ENCODE results near the gene E2F1. TPM values are rescaled to one million over a fixed set of nuclear protein-coding genes. Genes with fewer than 3 reads are reported as not detected.
A peak's percentile ranks its signal among the peaks of the same experiment; 100 is the strongest.

E2F1 gene
- total RNA-seq, 4 donors from 2014 or later = 2.1 to 4.8 (median 3.1) TPM

- Histone ChIP-seq H3K27ac (peak overlapping the region; percentile 55 to 89 (median 86)), H3K4me3 (peak overlapping the region; percentile 66 to 98 (median 82)), H3K4me1 (peaks cover 8 to 33% (median 15%) of the 10 kb centered on the region in 3 donors), H3K27me3 (no peaks in the 10 kb centered on the region), H3K9me3 (no peaks in the 10 kb centered on the region), H3K36me3 (peaks cover 0 to 11% (median 0%) of the 10 kb centered on the region in 3 donors)
- DNase-seq = no peak
- 31 to 33% methylated on average over 7 to 11 of the region's 13 CpGs for WGBS, 2 donors
- intact Hi-C loops (cut with DNase I) = no loop called here
- TF ChIP-seq POLR2A (IDR thresholded peaks at IDR 0.05) (no peak), CTCF (IDR thresholded peaks at IDR 0.05) (no peak)
Measured at GRCh38 chr20:33719277-33719988, 33.2 kb upstream of the E2F1 start.

- Histone ChIP-seq H3K9me3 (no peaks in the 10 kb centered on the region), H3K27me3 (no peaks in the 10 kb centered on the region), H3K27ac (no peak overlapping the region), H3K4me1 (peaks cover 8 to 21% (median 15%) of the 10 kb centered on the region in 3 donors), H3K36me3 (peaks cover 0 to 40% (median 0%) of the 10 kb centered on the region in 3 donors), H3K4me3 (no peak overlapping the region)
- intact Hi-C loops (cut with DNase I) = no loop called here
- no peak for DNase-seq
- WGBS, 2 donors = 83% methylated on average over 2 of the region's 2 CpGs
- TF ChIP-seq POLR2A (IDR thresholded peaks at IDR 0.05) (no peak), CTCF (IDR thresholded peaks at IDR 0.05) (no peak)
Measured at GRCh38 chr20:33716498-33716897, 30.3 kb upstream of the E2F1 start.

GRCh38 chr20:33713865-33714367 is 27.7 kb upstream of the E2F1 start:
- 79 to 87% methylated on average over 10 of the region's 10 CpGs for WGBS, 2 donors
- H3K27ac ChIP-seq = no peak overlapping the region
- no peaks in the 10 kb centered on the region for H3K27me3 ChIP-seq
- peaks cover 0 to 58% (median 0%) of the 10 kb centered on the region in 3 donors for H3K36me3 ChIP-seq
- TF ChIP-seq POLR2A (IDR thresholded peaks at IDR 0.05) = no peak
- TF ChIP-seq CTCF (IDR thresholded peaks at IDR 0.05) = no peak
- peaks cover under 1 to 13% (median 5%) of the 10 kb centered on the region in 3 donors for H3K4me1 ChIP-seq
- no peak overlapping the region for H3K4me3 ChIP-seq
- intact Hi-C loops (cut with DNase I) = no loop called here
- H3K9me3 ChIP-seq = no peaks in the 10 kb centered on the region
- no peak for DNase-seq

GRCh38 chr20:33711446-33711738 is 25.2 kb upstream of the E2F1 start:
- peaks cover 0 to 8% (median 0%) of the 10 kb centered on the region in 3 donors for H3K4me1 ChIP-seq
- intact Hi-C loops (cut with DNase I) = no loop called here
- H3K27me3 ChIP-seq = no peaks in the 10 kb centered on the region
- no peak for DNase-seq
- 60% methylated on average over 1 of the region's 1 CpG; no CpG with 5 or more reads in 1 of the 2 donors for WGBS, 2 donors
- peaks cover 0 to 80% (median 0%) of the 10 kb centered on the region in 3 donors for H3K36me3 ChIP-seq
- TF ChIP-seq CTCF (IDR thresholded peaks at IDR 0.05) (no peak), POLR2A (IDR thresholded peaks at IDR 0.05) (no peak)
- H3K9me3 ChIP-seq = no peaks in the 10 kb centered on the region
- no peak overlapping the region for H3K4me3 ChIP-seq
- H3K27ac ChIP-seq = no peak overlapping the region

- no peaks in the 10 kb centered on the region for H3K27me3 ChIP-seq
- 80 to 81% methylated on average over 12 to 13 of the region's 14 CpGs for WGBS, 2 donors
- peaks cover 0 to 8% (median 0%) of the 10 kb centered on the region in 3 donors for H3K4me1 ChIP-seq
- no peak for TF ChIP-seq POLR2A (IDR thresholded peaks at IDR 0.05)
- no peak for TF ChIP-seq CTCF (IDR thresholded peaks at IDR 0.05)
- no peak overlapping the region for H3K27ac ChIP-seq
- DNase-seq = no peak
- no peaks in the 10 kb centered on the region for H3K9me3 ChIP-seq
- H3K36me3 ChIP-seq = peaks cover 0 to 85% (median 0%) of the 10 kb centered on the region in 3 donors
- H3K4me3 ChIP-seq = no peak overlapping the region
- intact Hi-C loops (cut with DNase I) = no loop called here
Measured at GRCh38 chr20:33710681-33711445, 24.7 kb upstream of the E2F1 start.

Measured in esophagus squamous epithelium (tissue), 5 donors.